Heart left ventricle (tissue), 13 donors: ENCODE data around the gene TRPM2.

Source experiments
- CTCF ChIP-seq, 12 donors: fragments of 200-600 bp; sonication (generic) in 4 of 12; IDR thresholded peaks; one replicate each; pipeline versions ENCODE4 v1.5.0 to v1.8.0; 2018 to 2022; ENCODE audit warnings: antibody characterized with exemption in 12 of 12, mild to moderate bottlenecking in 5 of 12
- POLR2A ChIP-seq, 2 donors: fragments of 450-650 bp; IDR thresholded peaks; one replicate each; pipeline ENCODE4 v1.6.1; 2017; ENCODE audit warnings: antibody characterized with exemption in 2 of 2, mild to moderate bottlenecking in 2 of 2, moderate library complexity in 2 of 2
- donor health status: ischemic (EF 13 %, LVEDD 7.1; RV severe dilation, severe dysfunction).
- donor health status: DM: no; HTN: yes; CAD: no.
- donor health status: DM: no; HTN: no; CAD: no.
- donor health status: ischemic (EF 25% LVEDD 6.9; RV normal size, moderate dysfunction).
- donor health status: ischemic (EF 25% LVEDD 5.7; RV mildly dilated, moderate dysfunction).
- donor health status: ischemic (EF 35%, LVEDD 5.7; RV mildly dilated, moderate dysfunction).
- donor health status: nonischemic (EF 11% LVEDD 7.7; RV severe dilation, severe dysfunction).
- donor health status: DM: yes; HTN: yes; CAD: no.
- donor health status: PGD.
- donor health status: ischemic (EF 29% LVEDD 5.4; RV normal size, mild dysfunction).
- donor health status: nonischemic (EF 23%, LVEDD 6.1; RV moderate dilation, normal function).

GRCh38 chr21:44421901-44422840 is 68.8 kb downstream of the TRPM2 start:
- TF ChIP-seq CTCF (IDR thresholded peaks at IDR 0.05) (no peak), POLR2A (IDR thresholded peaks at IDR 0.05) (no peak)
